Measurements from ENCODE around the gene HYAL4. TPM values are rescaled to one million over a fixed set of nuclear protein-coding genes. Genes with fewer than 3 reads are reported as not detected.
"Not testable (repeated sequence)": the region's sequence is repeated elsewhere in the genome, so short reads cannot be mapped to it uniquely, and the experiment has no call there.

Gene HYAL4
- total RNA-seq, 1 experiment from 2014 or later, result not detected

GRCh38 chr7:123816916-123817315 lies 28.1 kb upstream of the HYAL4 start:
- in situ Hi-C loops (cut with HindIII; ENCODE audit: low pct_unique_long_range_greater_than_20kb, low sequenced_read_pairs) (no loop called here), intact Hi-C loops (cut with micrococcal nuclease; ENCODE audit: unreplicated experiment) (no loop called here)
- Histone ChIP-seq H3K27ac (ENCODE audit: low read length) (no peak overlapping the region), H3K27me3 (ENCODE audit: control insufficient read depth, insufficient read depth, low read length) (no peaks in the 10 kb centered on the region), H3K4me3 (ENCODE audit: low read depth in 2 of 2, low read length in 2 of 2) (no peak overlapping the region), H3K4me1 (ENCODE audit: control insufficient read depth, insufficient read depth, low read length) (no peaks in the 10 kb centered on the region), H3K9me3 (ENCODE audit: control insufficient read depth, insufficient read depth, low read depth, low read length) (no peaks in the 10 kb centered on the region), H3K36me3 (ENCODE audit: control insufficient read depth, insufficient read depth, low read length) (no peaks in the 10 kb centered on the region)
- ChIA-PET CTCF (no interaction called here), POLR2A (no interaction called here)
- DNase-seq (ENCODE audit: low read depth, low spot score), result no peak
- no peak for ATAC-seq
- no TSS peak for BruUV-seq (replicated peaks)
- TF ChIP-seq REST (IDR thresholded peaks at IDR 0.05; ENCODE audit: insufficient read depth in 1 of 2, low read depth in 2 of 2, low read length in 1 of 2) (no peak), CTCF (IDR thresholded peaks at IDR 0.05) (no peak), POLR2AphosphoS5 (IDR thresholded peaks at IDR 0.05; ENCODE audit: low read depth, low read length) (no peak), SIN3A (IDR thresholded peaks at IDR 0.05; ENCODE audit: borderline replicate concordance, insufficient read depth, low read depth, low read length) (no peak), TCF7L2 (IDR thresholded peaks at IDR 0.05; ENCODE audit: low read depth, low read length) (no peak)

GRCh38 chr7:123819001-123819400 lies 26.0 kb upstream of the HYAL4 start:
- in situ Hi-C loops (cut with HindIII; ENCODE audit: low pct_unique_long_range_greater_than_20kb, low sequenced_read_pairs), result no loop called here
- Histone ChIP-seq H3K4me1 (ENCODE audit: control insufficient read depth, insufficient read depth, low read length) (no peaks in the 10 kb centered on the region), H3K36me3 (ENCODE audit: control insufficient read depth, insufficient read depth, low read length) (no peaks in the 10 kb centered on the region), H3K4me3 (ENCODE audit: low read depth in 2 of 2, low read length in 2 of 2) (no peak overlapping the region), H3K9me3 (ENCODE audit: control insufficient read depth, insufficient read depth, low read depth, low read length) (no peaks in the 10 kb centered on the region), H3K27ac (ENCODE audit: low read length) (no peak overlapping the region), H3K27me3 (ENCODE audit: control insufficient read depth, insufficient read depth, low read length) (no peaks in the 10 kb centered on the region)
- ChIA-PET CTCF (no interaction called here), POLR2A (no interaction called here)
- intact Hi-C loops (cut with micrococcal nuclease; ENCODE audit: unreplicated experiment), result no loop called here
- ATAC-seq (no peak), DNase-seq (ENCODE audit: low read depth, low spot score) (no peak)
- no TSS peak for BruUV-seq (replicated peaks)
- no peak for TF ChIP-seq TCF7L2 (IDR thresholded peaks at IDR 0.05; ENCODE audit: low read depth, low read length)
- TF ChIP-seq POLR2AphosphoS5 (IDR thresholded peaks at IDR 0.05; ENCODE audit: low read depth, low read length), result no peak
- TF ChIP-seq SIN3A (IDR thresholded peaks at IDR 0.05; ENCODE audit: borderline replicate concordance, insufficient read depth, low read depth, low read length), result no peak
- no peak for TF ChIP-seq CTCF (IDR thresholded peaks at IDR 0.05)
- TF ChIP-seq REST (IDR thresholded peaks at IDR 0.05; ENCODE audit: insufficient read depth in 1 of 2, low read depth in 2 of 2, low read length in 1 of 2), result no peak

- CTCF ChIA-PET; H3K4me3 ChIP-seq (ENCODE audit: low read depth in 2 of 2, low read length in 2 of 2); in situ Hi-C loops (cut with HindIII; ENCODE audit: low pct_unique_long_range_greater_than_20kb, low sequenced_read_pairs); DNase-seq (ENCODE audit: low read depth, low spot score); H3K9me3 ChIP-seq (ENCODE audit: control insufficient read depth, insufficient read depth, low read depth, low read length); H3K27ac ChIP-seq (ENCODE audit: low read length); BruUV-seq (replicated peaks); ATAC-seq; H3K27me3 ChIP-seq (ENCODE audit: control insufficient read depth, insufficient read depth, low read length); H3K36me3 ChIP-seq (ENCODE audit: control insufficient read depth, insufficient read depth, low read length); POLR2A ChIA-PET; intact Hi-C loops (cut with micrococcal nuclease; ENCODE audit: unreplicated experiment); H3K4me1 ChIP-seq (ENCODE audit: control insufficient read depth, insufficient read depth, low read length): not testable (repeated sequence)
Observed at GRCh38 chr7:123819795-123820194, 25.2 kb upstream of the HYAL4 start.

Data from Panc1 (cell line).